ENCODE results near the gene G3BP2. TPM values are rescaled to one million over a fixed set of nuclear protein-coding genes. Genes with fewer than 3 reads are reported as not detected.
"Not testable (repeated sequence)": the region's sequence is repeated elsewhere in the genome, so short reads cannot be mapped to it uniquely, and the experiment has no call there.

Gene G3BP2
- polyA plus RNA-seq, 1 donor, result 103 TPM

DNA sequence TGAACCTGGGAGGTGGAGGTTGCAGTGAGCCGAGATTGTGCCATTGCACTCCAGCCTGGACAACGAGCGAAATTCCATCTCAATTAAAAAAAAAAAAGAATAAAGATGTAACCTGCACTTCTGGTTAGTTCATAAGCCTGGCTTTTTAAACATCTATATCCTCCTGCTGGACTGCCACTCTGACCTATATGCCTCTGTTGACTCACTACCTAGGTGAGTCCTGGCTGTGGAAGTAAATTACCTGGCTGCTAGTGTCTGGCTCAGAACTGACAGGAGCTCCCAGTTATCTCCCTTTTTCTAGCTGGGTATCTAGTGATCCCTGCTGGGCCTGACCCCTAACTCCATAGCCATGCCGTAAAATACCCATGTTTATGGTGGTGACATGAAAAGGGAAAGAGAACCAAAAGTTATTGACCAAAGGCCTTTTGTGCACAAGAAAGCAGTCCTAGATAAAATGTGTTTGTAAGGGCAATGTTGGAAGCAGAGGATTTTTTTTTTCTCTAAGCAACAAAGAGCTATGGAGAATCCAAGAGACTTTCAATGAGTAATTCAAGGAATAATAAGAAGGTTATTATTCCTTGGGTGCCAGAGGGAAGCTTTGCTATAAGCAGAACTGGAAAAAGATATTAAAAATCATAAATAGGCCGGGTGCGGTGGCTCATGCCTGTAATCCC lies 10.4 kb upstream of the G3BP2 start:
- no peak for DNase-seq

GRCh38 chr4:75679876-75680575 lies 6.8 kb upstream of the G3BP2 start:
- DNase-seq, result no peak

DNA sequence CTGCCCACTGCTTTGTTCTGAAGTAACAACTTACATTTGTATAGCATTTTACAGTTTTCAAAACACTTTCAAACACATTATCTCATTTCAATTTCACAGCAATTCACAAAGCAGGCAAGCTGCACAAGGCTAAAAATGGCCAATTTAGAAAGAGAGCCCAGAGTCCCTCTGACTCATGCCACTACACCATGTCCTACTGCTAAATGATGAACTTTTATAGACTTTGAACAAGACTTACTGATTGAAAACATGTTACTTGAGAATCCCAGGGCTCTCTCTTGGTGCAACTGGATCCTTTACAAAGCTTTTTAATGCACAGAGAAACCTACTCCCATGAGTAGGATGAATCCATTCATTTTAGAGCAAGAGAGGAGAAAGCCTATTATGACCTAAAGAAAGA lies 5.8 kb upstream of the G3BP2 start:
- no peak for DNase-seq

GRCh38 chr4:75678473-75678872 lies 5.3 kb upstream of the G3BP2 start:
- DNase-seq, result no peak

GRCh38 chr4:75675004-75675531 lies 1.9 kb upstream of the G3BP2 start:
- no peak for DNase-seq

- no peak for DNase-seq
Measured at GRCh38 chr4:75673959-75674328, 733 bp upstream of the G3BP2 start.

GRCh38 chr4:75672461-75673026 lies 667 bp downstream of the G3BP2 start:
- DNase-seq, result peak; percentile 71

DNA sequence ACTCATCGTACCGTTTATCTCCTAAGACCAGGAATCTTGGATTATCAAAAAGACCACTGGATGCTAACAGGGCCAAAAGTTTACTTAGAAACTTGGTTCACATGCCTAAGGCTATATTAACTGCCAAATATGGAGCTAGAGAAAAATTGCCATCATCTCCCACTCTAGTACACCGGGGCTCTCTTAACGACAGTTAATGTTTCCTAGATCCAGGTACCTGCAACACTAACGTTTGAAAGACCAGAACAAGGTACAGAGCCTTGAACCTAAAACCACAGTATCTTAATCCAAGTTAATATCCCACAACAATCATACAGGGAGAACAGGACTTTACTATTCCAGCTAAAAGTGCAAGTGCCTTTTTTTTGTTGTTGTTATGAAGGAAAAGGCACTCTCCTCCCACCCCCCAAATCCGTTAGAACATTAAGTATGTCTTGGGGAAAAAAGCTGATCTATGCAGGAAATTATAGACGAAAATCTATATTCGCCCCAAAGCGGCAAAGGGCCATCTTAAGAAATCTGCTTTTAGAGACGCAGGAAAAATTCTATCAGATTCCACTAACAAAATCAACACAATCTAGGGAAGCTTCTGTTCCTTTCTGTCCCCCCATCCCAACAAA lies 1.3 kb downstream of the G3BP2 start:
- no peak for DNase-seq

DNA sequence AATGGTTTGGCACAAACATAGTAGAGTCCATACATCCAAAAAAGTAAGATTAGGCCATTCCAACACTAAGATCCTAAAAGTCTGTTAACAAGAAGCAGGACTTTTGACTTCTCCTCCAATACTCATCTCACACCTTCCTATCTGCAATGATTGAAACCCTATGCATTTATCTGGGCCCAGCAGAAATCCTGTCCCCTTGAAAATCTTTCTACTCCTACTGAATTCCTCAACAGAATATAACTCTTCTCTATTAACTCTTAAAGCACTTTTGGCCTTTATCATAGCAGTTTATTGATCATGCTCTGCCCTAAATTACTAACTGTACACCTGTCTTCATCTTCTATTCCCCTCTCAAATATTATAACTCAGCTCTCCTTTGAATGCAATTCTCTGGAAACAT lies 4.6 kb downstream of the G3BP2 start:
- DNase-seq, result no peak

GRCh38 chr4:75667636-75668035 lies 5.6 kb downstream of the G3BP2 start:
- DNase-seq, result not testable (repeated sequence)

GRCh38 chr4:75666299-75666698 lies 6.9 kb downstream of the G3BP2 start:
- DNase-seq, result no peak

DNA sequence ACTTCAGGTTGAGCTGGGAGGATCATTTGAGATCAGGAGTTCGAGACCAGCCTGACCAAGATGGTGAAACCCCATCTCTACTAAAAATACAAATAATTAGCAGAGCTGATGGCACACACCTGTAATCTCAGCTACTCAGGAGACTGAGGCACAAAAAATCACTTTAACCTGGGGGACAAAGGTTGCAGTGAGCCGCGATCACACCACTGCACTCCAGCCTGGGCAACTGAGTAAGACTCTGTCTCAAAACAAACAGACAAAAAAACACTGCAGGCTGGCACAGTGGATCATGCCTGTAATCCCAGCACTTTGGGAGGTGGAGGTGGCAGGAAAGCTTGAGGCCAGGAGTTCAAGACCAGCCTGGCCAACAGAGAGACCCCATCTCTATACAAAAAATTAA lies 8.6 kb downstream of the G3BP2 start:
- DNase-seq, result not testable (repeated sequence)

DNA sequence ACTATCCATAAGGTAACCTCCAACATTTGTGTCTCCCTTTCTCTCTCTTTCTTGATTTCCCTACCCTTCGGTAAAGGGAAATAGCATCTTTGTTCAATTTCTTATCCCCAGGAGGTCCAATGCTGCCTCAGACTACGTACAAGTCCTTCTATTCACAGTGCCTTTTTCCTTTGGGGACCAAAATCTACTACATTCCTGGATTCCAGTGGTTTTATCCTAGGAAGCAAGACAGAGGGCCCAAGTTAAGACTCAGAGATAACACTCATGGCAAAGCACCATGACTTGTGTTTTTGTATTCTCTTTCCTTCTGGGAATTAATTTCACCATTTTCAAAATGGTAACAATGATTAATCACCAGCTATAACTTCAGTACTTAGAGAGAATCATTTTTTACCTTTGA lies 10.6 kb downstream of the G3BP2 start:
- DNase-seq, result no peak

DNA sequence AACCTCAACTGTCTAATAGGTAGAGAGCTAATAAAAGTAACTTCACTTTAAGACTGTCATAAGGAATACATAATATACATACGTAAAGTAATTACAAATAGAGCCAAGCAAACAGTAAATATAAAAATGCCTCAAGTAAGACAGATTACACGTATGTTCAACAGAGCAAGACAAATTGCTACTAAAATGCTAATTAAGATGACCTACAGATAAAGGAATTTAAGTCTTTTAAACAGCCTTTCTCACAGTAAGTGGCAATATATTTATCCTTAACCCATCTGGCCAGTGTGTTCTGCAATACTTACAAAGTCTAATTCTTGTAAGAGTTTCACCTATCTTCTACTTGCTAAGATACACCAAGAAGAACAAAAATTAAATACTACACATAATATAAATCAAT lies 12.7 kb downstream of the G3BP2 start:
- DNase-seq, result no peak

- DNase-seq, result no peak
Measured at GRCh38 chr4:75659512-75660031, 13.6 kb downstream of the G3BP2 start.

GRCh38 chr4:75658876-75659275 lies 14.3 kb downstream of the G3BP2 start:
- DNase-seq, result no peak

DNA sequence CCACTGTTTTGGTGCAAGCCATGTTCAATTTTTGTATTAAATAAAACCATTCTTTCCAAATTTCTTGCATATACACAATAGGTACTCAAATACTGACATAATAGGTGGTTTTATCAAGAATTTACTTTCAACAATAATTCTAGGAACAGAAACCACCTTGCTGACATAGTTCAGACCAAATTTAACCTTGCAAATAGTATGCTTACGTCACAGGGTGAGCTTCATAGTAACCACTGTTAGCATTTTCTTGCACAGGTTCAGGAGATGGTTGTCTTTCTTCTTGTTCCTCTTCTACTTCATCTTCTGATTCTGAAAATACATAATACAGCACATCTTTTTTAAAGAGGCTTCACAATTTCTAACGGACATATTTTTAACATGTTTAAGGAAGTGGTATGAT lies 17.6 kb downstream of the G3BP2 start:
- no peak for DNase-seq

- DNase-seq, result no peak
Measured at GRCh38 chr4:75654905-75655304, 18.3 kb downstream of the G3BP2 start.

DNA sequence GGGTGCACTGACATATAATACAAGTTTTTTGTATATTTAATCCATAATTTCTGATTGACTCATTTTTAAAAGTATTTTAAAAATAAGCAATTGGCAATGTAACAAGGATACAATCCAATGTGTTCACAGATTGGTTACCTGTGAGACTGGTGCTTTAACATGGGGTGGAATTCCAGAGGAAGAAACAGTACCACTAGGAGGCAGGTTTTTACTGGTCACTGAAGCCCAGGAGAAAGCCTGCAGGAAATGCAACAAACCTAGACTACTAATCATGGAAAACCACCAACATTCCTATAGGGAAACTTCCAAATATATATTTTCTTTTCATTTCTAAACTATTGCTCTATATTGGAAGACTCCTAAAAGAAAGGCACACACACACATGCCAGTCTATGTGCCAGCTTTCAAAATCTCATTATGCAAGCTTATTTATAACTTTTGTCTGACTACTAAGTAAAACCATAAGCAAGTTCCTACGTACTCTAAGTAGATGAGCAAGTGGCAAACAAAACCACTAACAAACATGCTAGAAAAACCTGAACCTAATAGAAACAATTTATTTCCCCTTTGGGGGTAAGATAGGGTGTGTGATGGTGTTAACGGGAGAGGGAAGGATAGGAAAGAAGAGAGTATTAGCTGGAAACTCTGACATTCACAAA lies 19.2 kb downstream of the G3BP2 start:
- DNase-seq, result no peak

DNA sequence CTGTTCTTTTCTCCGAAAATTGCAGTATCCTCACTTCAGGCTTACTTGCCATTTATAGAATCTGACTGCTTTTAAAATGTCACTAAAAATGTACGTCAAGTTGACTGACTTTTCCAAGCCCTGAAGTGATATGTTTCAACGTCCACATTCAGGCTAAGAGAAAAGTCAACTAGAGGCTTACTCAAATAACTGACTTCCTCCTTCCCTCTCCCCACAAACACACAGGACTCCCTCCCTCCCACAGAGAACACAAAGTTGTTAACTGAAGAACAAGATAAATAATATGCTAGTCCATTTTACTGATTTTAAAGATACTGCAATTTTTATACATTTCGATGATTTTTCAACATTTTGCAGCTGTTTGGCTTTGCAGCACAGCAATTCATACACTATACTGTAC lies 29.1 kb downstream of the G3BP2 start:
- no peak for DNase-seq

GRCh38 chr4:75643651-75644050 lies 29.6 kb downstream of the G3BP2 start:
- no peak for DNase-seq

DNA sequence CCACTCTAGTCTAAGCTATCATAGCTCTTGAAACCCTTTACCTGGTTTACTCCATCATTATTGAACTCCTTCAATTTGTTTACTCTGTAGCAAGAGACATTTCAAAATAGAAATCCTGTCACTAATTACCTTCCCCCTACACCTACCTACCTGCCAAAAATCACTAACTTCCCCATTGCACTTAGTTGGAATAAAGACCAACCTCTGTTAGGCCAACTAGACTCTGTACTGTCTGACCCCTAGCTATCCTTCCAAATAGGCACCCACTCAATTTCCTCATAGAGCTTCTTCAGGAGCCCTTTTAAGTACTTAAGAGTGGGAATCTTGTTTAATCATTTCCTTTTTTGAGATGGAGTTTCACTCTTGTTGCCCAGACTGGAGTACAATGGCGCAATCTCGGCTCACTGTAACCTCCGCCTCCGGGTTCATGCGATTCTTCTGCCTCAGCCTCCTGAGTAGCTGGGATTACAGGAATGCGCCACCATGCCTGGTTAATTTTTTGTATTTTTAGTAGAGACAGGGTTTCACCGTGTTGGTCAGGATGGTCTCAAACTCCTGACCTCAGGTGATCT lies 34.0 kb downstream of the G3BP2 start:
- DNase-seq, result no peak
